Keratinocyte (primary cell): ENCODE measurements around the gene KCNH1. TPM values are rescaled to one million over a fixed set of nuclear protein-coding genes. Genes with fewer than 3 reads are reported as not detected.
A peak's percentile ranks its signal among the peaks of the same experiment; 100 is the strongest.

Experiments used
- DNase-seq: peaks from one replicate; pipeline ENCODE4 v3.0.0-alpha.2; 2011; ENCODE audit warnings: low read depth, missing footprints, low spot score
- FAIRE-seq: peaks from 2 replicates; lab custom pipeline; 2011; peaks lifted over from hg19 to GRCh38; lab: Jason Lieb, UNC
- H2AFZ ChIP-seq: 2 replicates; pipeline ENCODE4 v1.6.0; 2012; ENCODE audit warnings: low read length, control low read depth, inconsistent platforms; ENCODE audit not compliant: control insufficient read depth
- H3K27ac ChIP-seq: 2 replicates; pipeline ENCODE4 v1.5.1; 2011; ENCODE audit warnings: low read length; ENCODE audit not compliant: control insufficient read depth, insufficient read depth
- H3K27me3 ChIP-seq: 3 replicates; pipeline ENCODE4 v1.6.0; 2011; ENCODE audit warnings: low read length; ENCODE audit not compliant: control insufficient read depth, insufficient read depth; ENCODE audit errors: extremely low read depth
- H3K36me3 ChIP-seq, 2 experiments: 2 replicates in 1 of 2; 3 replicates in 1 of 2; pipeline ENCODE4 v1.5.1; 2011; ENCODE audit warnings: low read length in 2 of 2, mild to moderate bottlenecking in 1 of 2; ENCODE audit not compliant: control insufficient read depth in 2 of 2, insufficient read depth in 2 of 2; ENCODE audit errors: extremely low read depth in 1 of 2
- H3K4me1 ChIP-seq: 3 replicates; pipeline ENCODE4 v1.5.1; 2011; ENCODE audit warnings: low read length; ENCODE audit not compliant: control insufficient read depth, insufficient read depth; ENCODE audit errors: extremely low read depth
- H3K4me2 ChIP-seq: 3 replicates; pipeline ENCODE4 v1.6.0; 2011; ENCODE audit warnings: low read depth, low read length; ENCODE audit not compliant: control insufficient read depth, insufficient read depth; ENCODE audit errors: extremely low read depth
- H3K4me3 ChIP-seq, 3 experiments: fragments of 200-600 bp in 1 of 3; sonication (generic) in 1 of 3; 2 replicates in 2 of 3; 3 replicates in 1 of 3; pipeline ENCODE4 v1.5.1; 2011 to 2016; ENCODE audit warnings: low read length in 3 of 3, mild to moderate bottlenecking in 3 of 3, control low read depth in 2 of 3, inconsistent platforms in 1 of 3, low read depth in 1 of 3, mixed read lengths in 1 of 3, mixed run types in 1 of 3, moderate library complexity in 1 of 3; ENCODE audit not compliant: control insufficient read depth in 2 of 3, insufficient read depth in 2 of 3; ENCODE audit errors: extremely low read depth in 1 of 3
- H3K79me2 ChIP-seq: 2 replicates; pipeline ENCODE4 v1.6.0; 2012; ENCODE audit warnings: low read length; ENCODE audit not compliant: control insufficient read depth, insufficient read depth
- H3K9ac ChIP-seq: 3 replicates; pipeline ENCODE4 v1.6.0; 2011; ENCODE audit warnings: low read length; ENCODE audit not compliant: control insufficient read depth, insufficient read depth; ENCODE audit errors: extremely low read depth
- H3K9me1 ChIP-seq: 3 replicates; pipeline ENCODE4 v1.6.0; 2011; ENCODE audit warnings: low read length; ENCODE audit not compliant: control insufficient read depth, insufficient read depth; ENCODE audit errors: extremely low read depth
- H3K9me3 ChIP-seq: 2 replicates; pipeline ENCODE4 v1.5.1; 2012; ENCODE audit warnings: low read depth, low read length; ENCODE audit not compliant: control insufficient read depth
- H4K20me1 ChIP-seq: 3 replicates; pipeline ENCODE4 v1.6.0; 2011; ENCODE audit warnings: low read length; ENCODE audit not compliant: control insufficient read depth, insufficient read depth; ENCODE audit errors: extremely low read depth
- EZH2 ChIP-seq: IDR thresholded peaks from one replicate; pipeline ENCODE4 v1.6.1; 2012; ENCODE audit warnings: inconsistent platforms, mild to moderate bottlenecking, low read length, moderate library complexity
- dilution Hi-C: fragments of 300-500 bp; cut with MboI; formaldehyde crosslinking; loops from one replicate; pipeline ENCODE4 v1.7.0; 2020; ENCODE audit warnings: low sequenced_read_pairs; ENCODE audit not compliant: extremely low pct_ligation_motif_present
- polyA plus RNA-seq, 5 experiments: library from polyadenylated mRNA; depleted of rRNA in 3 of 5; stranded (reverse) in 3 of 5; stranded (forward) in 1 of 5; unstranded in 1 of 5; fragments of >200 nt; gene quantifications; 1 replicate in 1 of 5; 2 replicates in 3 of 5; 3 replicates in 1 of 5; pipeline versions ENCODE4 v1.2.1 to v1.2.3, GENCODE V29; 2011 to 2012; ENCODE audit warnings: missing spikeins in 2 of 5, low read depth in 1 of 5, low replicate concordance in 1 of 5
- TF ChIP-seq, protein P1 (sequence below), 3 experiments: IDR thresholded peaks in 1 of 3; conservative IDR thresholded peaks in 1 of 3; optimal IDR thresholded peaks in 1 of 3; 2 replicates in 2 of 3; 3 replicates in 1 of 3; pipeline versions ENCODE3 to v1.5.1; 2011; ENCODE audit warnings: low read length in 3 of 3, mild to moderate bottlenecking in 3 of 3, moderate library complexity in 2 of 3, control low read depth in 1 of 3, inconsistent platforms in 1 of 3; ENCODE audit not compliant: insufficient read depth in 2 of 3; ENCODE audit errors: extremely low read depth in 1 of 3

Gene KCNH1
- polyA plus RNA-seq, 1 donor (not counting 4 experiments of a cell fraction or from before 2014, with no cell fraction given), result not detected

DNA sequence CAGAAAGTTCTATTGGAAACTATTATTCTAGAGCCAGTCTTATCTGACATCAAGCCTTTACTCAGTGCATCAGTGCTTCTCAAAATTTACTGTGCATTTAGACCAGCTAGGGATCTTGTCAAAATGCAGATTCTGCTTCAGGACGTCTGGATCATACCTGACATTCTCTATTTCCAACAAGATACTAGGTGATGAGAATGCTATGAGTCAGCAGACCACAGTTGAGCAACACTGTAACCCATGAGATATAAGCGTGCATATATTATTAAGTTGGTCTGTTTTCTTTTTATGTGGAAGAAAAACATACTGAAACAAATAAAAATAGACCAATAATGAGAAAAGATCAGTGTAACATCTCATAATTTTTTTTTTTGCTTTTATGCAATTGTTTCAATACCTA, 40.4 kb upstream of the KCNH1 start:
- Histone ChIP-seq H3K4me2 (peak overlapping the region; percentile 16), H3K4me1 (peaks cover 8% of the 10 kb centered on the region), H4K20me1 (no peaks in the 10 kb centered on the region), H3K36me3 (no peaks in the 10 kb centered on the region), H2AFZ (no peak overlapping the region), H3K79me2 (no peaks in the 10 kb centered on the region), H3K27me3 (no peaks in the 10 kb centered on the region), H3K9me3 (no peaks in the 10 kb centered on the region), H3K9ac (no peak overlapping the region), H3K27ac (no peak overlapping the region), H3K4me3 (no peak overlapping the region), H3K9me1 (no peaks in the 10 kb centered on the region)
- dilution Hi-C loops, result no loop called here
- TF ChIP-seq, protein P1, sequence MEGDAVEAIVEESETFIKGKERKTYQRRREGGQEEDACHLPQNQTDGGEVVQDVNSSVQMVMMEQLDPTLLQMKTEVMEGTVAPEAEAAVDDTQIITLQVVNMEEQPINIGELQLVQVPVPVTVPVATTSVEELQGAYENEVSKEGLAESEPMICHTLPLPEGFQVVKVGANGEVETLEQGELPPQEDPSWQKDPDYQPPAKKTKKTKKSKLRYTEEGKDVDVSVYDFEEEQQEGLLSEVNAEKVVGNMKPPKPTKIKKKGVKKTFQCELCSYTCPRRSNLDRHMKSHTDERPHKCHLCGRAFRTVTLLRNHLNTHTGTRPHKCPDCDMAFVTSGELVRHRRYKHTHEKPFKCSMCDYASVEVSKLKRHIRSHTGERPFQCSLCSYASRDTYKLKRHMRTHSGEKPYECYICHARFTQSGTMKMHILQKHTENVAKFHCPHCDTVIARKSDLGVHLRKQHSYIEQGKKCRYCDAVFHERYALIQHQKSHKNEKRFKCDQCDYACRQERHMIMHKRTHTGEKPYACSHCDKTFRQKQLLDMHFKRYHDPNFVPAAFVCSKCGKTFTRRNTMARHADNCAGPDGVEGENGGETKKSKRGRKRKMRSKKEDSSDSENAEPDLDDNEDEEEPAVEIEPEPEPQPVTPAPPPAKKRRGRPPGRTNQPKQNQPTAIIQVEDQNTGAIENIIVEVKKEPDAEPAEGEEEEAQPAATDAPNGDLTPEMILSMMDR (optimal IDR thresholded peaks at IDR 0.05 in 1 of 3, IDR thresholded peaks at IDR 0.05 in 1 of 3, conservative IDR thresholded peaks at IDR 0.05 in 1 of 3; ENCODE audit: extremely low read depth in 1 of 3, insufficient read depth in 2 of 3, low read length in 3 of 3), result no peak
- TF ChIP-seq EZH2, result no peak
- FAIRE-seq (peak; percentile 88), DNase-seq (peak; percentile 35)

- TF ChIP-seq, protein P1 (optimal IDR thresholded peaks at IDR 0.05 in 1 of 3, IDR thresholded peaks at IDR 0.05 in 1 of 3, conservative IDR thresholded peaks at IDR 0.05 in 1 of 3; ENCODE audit: extremely low read depth in 1 of 3, insufficient read depth in 2 of 3, low read length in 3 of 3), result no peak
- TF ChIP-seq EZH2, result no peak
- FAIRE-seq (no peak), DNase-seq (no peak)
- Histone ChIP-seq H3K79me2 (no peaks in the 10 kb centered on the region), H3K9ac (no peak overlapping the region), H3K27ac (no peak overlapping the region), H3K4me3 (no peak overlapping the region), H3K9me3 (peaks cover 7% of the 10 kb centered on the region), H3K27me3 (no peaks in the 10 kb centered on the region), H3K4me1 (peaks cover 8% of the 10 kb centered on the region), H2AFZ (no peak overlapping the region), H4K20me1 (no peaks in the 10 kb centered on the region), H3K4me2 (no peak overlapping the region), H3K9me1 (no peaks in the 10 kb centered on the region), H3K36me3 (no peaks in the 10 kb centered on the region)
- dilution Hi-C loops, result no loop called here
These were observed 38.7 kb upstream of the KCNH1 start for GRCh38 chr1:211172657-211173056.
